ENCODE measurements around the gene UBTFL1. TPM values are rescaled to one million over a fixed set of nuclear protein-coding genes. Genes with fewer than 3 reads are reported as not detected.
"Not testable (repeated sequence)": the region's sequence is repeated elsewhere in the genome, so short reads cannot be mapped to it uniquely, and the experiment has no call there.

Gene UBTFL1, protein sequence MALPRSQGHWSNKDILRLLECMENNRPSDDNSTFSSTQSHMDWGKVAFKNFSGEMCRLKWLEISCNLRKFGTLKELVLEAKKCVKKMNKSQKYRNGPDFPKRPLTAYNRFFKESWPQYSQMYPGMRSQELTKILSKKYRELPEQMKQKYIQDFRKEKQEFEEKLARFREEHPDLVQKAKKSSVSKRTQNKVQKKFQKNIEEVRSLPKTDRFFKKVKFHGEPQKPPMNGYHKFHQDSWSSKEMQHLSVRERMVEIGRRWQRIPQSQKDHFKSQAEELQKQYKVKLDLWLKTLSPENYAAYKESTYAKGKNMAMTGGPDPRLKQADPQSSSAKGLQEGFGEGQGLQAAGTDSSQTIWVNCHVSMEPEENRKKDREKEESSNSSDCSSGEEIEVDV
- total RNA-seq = not detected in 2 replicates

DNA sequence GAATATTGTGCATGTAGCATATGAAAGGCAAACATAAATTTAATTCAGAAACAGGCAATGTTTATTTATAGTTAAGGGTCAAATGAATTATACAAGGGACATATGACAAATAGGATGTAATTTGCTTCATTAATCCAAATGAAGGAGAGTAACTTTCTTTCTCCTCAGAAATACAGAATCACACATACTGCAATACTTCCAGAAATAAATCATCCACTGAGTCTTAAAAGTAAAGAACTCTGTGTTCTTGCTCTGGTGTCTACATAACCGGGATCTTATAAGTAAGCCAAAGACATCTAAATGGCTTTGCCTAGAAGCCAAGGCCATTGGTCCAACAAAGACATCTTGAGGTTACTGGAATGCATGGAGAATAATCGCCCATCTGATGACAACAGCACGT lies at the start of gene UBTFL1:
Gene UBTFL1, plus strand, starts transcription at position 301 of the 400 bp plus-strand sequence. Its CDS starts 0 bp downstream, at position 301.
- DNase-seq = not testable (repeated sequence)

DNA sequence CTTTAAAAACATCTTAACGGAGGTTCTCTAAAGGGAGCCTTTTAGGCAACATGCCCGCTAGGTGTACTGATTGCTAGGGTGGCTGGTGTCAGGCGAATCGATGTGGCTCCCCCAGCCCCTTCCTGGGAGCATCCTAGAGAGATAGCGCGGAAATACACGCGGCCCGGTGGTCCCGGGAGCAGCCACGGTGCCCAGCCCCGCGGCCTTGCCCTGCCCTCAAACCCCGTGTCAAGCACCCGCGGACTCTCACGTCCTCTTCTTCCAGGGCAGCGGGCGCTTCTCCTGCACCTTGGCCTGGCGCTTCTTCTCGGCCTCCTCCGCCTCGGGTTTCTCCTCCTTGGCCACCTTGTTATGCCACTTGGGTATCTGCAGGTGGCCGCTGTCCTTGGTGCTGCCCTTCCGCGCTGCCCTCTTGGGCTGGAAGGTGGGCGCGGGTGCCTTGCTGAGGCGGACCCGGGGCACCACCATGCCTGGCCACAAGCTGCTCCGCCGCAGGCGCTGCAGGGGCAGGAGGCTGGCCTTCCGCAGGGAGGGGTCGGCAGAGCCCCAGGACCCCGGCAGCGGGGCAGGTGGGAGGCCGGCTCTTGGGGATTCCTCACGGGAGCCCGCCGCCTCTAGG lies 34.0 kb upstream of the UBTFL1 start:
- DNase-seq = not testable (repeated sequence)

DNA sequence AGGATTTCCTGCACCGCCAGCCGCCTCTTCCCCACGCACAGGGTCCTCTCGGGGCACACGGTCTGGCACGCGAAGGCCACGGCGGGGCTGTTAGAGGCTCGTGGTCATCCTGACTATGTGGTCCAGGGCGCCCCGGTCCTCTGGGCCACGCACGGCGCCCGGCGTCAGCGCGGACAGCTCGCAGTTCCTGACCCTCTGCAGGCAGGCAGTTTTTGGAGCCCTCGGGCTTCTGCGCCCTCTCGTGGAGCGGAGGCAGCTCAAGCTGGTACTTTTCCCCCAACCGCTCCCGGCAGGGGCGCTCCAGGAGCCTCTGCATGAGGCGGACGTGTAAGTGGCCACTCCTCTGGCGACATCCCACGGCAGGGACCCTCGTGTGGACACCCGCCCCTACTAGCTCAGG lies 33.4 kb upstream of the UBTFL1 start:
- DNase-seq = not testable (repeated sequence)

DNA sequence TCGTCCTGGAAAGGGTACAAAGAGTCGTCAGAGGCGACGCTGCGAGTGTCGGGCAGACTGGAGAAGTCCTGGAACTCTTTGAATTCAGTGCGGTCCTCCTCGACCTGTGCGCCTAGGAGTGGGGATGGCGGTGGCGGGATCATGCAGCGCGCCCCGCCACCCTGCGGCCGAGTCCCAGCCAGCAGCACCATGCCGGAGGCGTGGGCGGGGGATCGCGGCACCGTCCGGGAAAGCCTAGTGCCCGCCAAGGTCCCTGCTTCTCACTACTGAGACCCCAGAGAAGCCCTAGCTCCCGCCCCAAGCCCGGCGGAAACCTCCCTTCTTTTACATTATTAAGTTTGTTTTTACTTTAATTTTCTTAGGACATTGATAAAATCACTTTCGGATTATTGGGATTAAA lies 32.2 kb upstream of the UBTFL1 start:
- not testable (repeated sequence) for DNase-seq

DNA sequence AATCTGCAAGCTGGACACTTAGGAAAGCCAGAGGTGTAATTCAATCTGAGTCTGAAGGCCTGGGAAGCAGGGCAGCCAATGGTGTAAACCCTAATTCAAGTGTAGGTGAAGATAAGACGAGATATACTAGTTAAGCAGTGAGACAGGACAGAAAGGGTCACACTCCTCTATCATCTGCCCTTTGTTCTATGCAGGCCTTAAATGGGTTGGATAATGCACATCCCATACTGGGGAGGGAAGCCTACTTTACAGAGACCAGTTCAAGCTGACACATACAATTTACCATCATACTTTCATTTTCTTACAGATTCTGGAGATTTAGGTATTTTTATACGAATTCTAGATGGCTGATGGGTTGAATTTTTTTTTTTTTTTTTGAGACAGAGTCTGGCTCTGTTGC lies 3.0 kb downstream of the UBTFL1 start:
- not testable (repeated sequence) for DNase-seq

DNA sequence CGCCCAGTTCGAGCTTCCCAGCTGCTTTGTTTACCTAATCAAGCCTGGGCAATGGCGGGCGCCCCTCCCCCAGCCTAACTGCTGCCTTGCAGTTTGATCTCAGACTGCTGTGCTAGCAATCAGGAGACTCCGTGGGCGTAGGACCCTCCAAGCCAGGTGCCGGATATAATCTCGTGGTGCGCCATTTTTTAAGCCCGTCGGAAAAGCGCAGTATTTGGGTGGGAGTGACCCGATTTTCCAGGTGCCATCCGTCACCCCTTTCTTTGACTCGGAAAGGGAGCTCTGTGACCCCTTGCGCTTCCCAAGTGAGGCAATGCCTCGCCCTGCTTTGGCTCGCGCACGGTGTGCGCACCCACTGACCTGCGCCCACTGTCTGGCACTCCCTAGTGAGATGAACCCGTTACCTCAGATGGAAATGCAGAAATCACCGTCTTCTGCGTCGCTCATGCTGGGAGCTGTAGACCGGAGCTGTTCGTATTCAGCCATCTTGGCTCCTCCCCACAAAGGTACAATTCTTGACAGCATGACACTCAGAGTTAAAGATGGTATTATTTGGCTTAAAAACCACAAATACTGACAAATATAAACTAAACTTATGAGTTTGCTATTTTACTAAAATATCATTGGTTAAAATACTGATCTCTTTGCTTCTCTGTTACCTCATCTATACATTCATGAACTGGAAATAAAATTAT lies 9.6 kb downstream of the UBTFL1 start:
- not testable (repeated sequence) for DNase-seq

DNA sequence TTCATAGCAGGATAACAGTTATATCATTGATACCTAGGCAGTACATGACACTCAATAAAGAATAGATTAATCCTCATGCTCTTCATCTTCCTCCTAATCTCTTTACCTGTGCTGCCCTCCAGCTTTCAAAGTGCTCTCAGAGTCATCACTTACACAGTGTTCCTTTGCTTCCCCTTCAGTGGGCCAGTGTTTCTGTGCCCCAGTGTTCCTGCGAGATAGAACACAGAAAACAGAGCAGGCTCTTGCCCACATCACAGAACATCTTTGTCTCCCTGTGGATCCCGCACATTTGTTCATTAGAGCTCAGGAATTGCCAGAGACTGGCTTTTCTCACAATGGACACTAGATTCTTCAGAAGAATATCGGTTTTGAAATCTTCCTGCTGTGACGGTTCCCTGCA lies 12.5 kb downstream of the UBTFL1 start:
- DNase-seq = not testable (repeated sequence)

DNA sequence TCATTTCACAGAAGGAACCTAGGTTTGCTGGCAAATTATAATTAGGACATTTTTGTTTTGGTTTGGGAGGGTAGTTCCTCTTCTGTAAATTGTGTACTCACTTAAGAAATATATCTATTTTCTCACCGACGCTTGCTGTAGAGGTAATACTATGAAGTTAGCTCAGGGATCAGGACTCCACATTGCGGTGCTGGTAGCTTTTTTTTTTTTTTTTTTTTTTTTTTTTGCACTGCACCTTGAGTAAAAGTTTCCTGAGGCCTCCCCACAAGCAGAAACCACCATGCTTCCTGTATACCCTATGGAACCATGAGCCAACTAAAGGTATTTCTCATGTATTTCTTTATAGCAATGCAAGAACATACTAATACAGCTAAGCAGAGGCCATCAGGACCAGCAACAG lies 14.7 kb downstream of the UBTFL1 start:
- no peak for DNase-seq

DNA sequence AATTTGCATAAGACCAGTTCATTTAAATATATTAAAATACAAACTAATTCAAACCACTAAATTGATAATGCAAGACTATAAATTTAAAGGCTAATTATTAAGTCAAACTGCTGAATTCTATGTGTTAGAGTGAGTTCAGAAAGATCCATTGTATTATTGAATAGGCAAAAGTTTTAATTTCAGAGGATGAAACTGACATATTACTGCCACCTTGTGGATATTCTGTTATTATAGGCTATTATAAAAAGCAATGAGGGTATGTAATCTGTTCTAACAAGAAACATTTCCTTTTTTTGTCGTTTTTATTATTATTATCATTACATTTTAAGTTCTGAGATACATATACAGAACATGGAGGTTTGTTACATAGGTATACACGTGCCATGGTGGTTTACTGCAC lies 27.8 kb downstream of the UBTFL1 start:
- DNase-seq = peak; percentile 28

DNA sequence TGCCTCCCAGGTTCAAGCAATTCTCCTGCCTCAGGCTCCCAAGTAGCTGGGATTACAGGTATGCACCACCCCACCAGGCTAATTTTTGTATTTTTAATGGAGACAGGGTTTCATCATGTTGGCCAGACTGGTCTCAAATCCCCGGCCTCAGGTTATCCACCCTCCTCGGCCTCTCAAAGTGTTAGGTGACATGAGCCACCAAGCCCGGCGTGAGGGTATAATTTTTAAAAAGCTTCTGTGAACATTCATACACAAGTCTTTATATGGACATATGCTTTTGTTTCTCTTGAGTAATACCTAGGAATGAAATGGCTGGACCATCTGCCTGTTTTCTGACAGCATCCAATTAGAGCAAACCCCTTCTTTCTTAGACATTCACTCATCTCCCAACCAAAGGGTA lies 34.4 kb downstream of the UBTFL1 start:
- no peak for DNase-seq

DNA sequence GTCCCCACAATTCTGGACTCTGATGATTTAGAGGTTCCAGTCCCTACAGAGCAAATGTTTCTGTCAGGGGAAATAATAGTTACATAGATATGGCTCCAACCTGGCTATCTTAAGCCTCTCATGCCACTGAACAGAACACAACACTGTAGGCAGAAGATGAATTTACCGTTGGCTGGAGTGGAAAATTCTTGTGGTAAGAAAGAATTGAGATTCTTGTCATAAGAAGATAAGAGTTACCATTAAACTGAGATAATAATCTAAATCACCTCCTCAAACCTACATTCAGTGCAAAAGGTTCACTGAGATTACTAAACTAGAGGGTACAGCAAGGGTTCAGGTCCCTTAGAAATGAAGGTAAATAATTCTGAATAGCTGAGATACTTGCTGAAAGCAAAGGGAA lies 38.6 kb downstream of the UBTFL1 start:
- no peak for DNase-seq

DNA sequence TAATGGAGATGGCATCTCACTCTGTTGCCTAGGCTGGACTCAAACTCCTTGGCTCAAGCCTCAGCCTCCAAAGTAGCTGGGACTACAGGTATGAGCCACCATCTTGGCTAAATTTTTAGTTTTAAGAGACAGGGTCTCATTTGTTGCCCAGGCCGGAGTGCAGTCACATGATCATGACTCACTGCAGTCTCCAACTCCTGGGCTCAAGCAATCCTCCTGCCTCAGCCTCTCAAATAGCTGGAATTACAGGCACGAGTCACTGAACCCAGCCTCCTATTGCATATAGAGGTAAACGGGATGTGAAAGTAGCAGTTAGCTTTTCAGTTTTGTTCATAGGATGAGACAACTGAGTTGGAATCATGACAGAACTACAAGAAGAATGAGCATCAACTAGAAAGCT lies 39.2 kb downstream of the UBTFL1 start:
- DNase-seq = no peak

DNA sequence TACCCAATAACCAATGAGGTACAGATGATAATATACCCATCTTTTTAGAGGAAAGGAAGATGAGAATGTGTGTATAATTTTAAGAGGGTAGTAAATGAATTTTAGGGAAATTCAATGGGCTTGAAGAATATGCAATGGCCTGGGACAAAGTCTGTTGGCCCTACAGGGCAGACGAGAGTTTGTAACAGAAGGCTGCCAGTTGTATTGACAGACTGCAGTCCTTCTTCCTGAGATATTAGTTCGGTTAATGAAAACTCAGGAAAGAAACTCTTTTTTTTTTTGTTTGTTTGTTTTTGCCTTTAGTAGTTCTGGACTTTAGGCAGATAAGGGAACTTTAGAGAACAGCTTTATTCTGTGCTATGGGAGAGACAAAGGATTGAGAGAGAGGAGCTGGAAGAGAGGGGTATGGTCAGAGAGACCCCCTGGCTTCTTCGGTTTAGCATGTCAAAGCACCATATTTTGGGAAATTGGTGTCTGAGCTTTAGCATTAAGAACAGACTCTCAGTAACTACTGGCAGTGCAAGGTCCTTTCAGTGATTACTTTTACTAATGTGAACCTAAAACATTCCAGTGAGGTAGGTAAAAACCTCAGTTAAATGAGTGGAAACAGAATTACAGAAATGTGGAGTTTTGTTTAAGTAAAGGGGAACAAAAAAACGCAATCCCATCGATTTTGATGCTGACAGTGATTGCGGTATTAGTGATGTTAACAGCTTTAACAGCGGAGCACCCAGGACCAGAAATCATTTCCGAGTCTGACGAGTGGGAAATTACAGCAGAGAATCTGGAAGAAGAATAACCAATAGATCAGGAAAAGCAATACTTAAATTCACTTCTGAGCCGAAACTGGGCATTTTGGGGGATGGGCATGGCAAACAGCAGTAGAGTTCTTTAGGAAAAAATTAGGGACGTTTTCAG lies 48.1 kb downstream of the UBTFL1 start:
- no peak for DNase-seq

DNA sequence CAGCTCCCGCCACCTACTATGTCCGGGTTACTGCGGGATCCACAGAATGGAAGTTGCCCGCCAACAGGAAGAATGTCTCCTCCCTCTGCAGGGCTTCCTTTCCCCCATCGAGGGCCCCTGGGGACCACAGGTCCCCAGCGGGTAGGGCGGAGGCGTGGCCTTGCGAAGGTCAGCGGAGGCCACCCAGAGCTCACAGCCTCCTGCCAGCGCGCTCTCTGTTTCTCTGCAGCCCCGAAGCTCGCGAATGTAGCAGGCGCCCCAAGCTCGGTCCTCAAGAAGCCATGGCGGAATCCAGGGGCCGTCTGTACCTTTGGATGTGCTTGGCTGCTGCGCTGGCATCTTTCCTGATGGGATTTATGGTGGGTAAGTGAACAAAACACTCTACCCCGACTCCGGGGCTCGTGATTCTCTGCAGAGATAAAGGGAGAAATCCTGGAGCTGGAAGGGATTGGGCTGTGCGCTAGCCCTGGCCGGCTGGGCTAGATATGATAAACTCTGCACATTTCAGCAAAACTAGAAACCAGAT lies 48.8 kb downstream of the UBTFL1 start, which contains the start of gene NAALAD2:
Gene NAALAD2, plus strand, starts transcription at position 186 of the 526 bp plus-strand sequence. Its CDS starts 96 bp downstream, at position 282.
- peak; percentile 31 for DNase-seq

DNA sequence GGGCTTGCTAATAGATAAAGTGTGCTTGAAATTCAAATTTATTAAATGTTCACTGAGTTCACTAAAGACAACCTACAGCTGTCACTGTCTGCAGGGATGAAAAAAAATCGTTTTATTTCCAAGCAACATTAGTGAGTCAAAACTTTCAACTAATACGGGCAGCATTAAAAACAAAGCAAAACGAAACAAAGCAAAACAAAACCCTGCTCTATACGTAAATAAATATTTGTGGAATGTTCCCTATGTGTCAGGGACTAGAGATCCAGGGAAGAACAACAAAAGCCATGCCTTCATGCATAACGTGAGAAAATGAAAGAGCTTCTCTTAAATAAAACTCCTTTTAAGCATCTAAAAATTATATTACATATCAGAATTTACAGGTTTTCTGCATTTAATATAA lies 49.3 kb downstream of the UBTFL1 start:
- no peak for DNase-seq

Other genes with a start within 250 kb of the UBTFL1 start
- gene TRIM64B, start 207.5 kb upstream of the UBTFL1 start, total RNA-seq = not detected in 2 replicates
- 0.17 TPM in 1 of 2 replicates, not detected in the other for gene TRIM49D1, start 163.7 kb upstream of the UBTFL1 start, total RNA-seq
- not detected in 2 replicates for gene TRIM49D2, start 161.9 kb upstream of the UBTFL1 start, total RNA-seq
- gene TRIM64, start 119.9 kb upstream of the UBTFL1 start, total RNA-seq = not detected in 2 replicates
- not detected in 2 replicates for gene TRIM49C, start 54.8 kb upstream of the UBTFL1 start, total RNA-seq
- gene NAALAD2, start 48.7 kb downstream of the UBTFL1 start, total RNA-seq = 0.33 and 0.68 TPM in 2 replicates
- gene CHORDC1, start 137.1 kb downstream of the UBTFL1 start, total RNA-seq = 34.2 and 46.1 TPM in 2 replicates